Breast epithelium (tissue), 4 donors: ENCODE data around the gene PDE6B. TPM values are rescaled to one million over a fixed set of nuclear protein-coding genes. Genes with fewer than 3 reads are reported as not detected.

ENCODE experiments used
- DNase-seq, 2 donors: peaks; one replicate each; pipeline ENCODE4 v3.0.0-alpha.2; 2019; ENCODE audit warnings: low spot score in 2 of 2
- H3K27ac ChIP-seq, 2 donors: fragments of 200-600 bp; sonication (generic) in 1 of 2; one replicate each; pipeline ENCODE4 v1.5.1; 2016 to 2019; ENCODE audit warnings: mild to moderate bottlenecking in 1 of 2
- H3K27me3 ChIP-seq, 2 donors: fragments of 200-600 bp; sonication (generic) in 1 of 2; one replicate each; pipeline versions ENCODE4 v1.5.1 to v1.6.0; 2017 to 2019; ENCODE audit warnings: control low read depth in 1 of 2, mild to moderate bottlenecking in 1 of 2
- H3K36me3 ChIP-seq: fragments of 200-600 bp; one replicate; pipeline ENCODE4 v1.5.1; 2019
- H3K4me1 ChIP-seq, 2 donors: fragments of 200-600 bp; sonication (generic); one replicate each; pipeline ENCODE4 v1.5.1; 2016 to 2019; ENCODE audit warnings: control low read depth in 1 of 2
- H3K4me3 ChIP-seq, 3 donors: fragments of 200-600 bp; sonication (generic); 1 replicate in 2 of 3; 2 replicates in 1 of 3; pipeline ENCODE4 v1.5.1; 2016 to 2019; ENCODE audit warnings: mild to moderate bottlenecking in 3 of 3, moderate library complexity in 2 of 3
- H3K9me3 ChIP-seq, 2 donors: fragments of 200-600 bp; sonication (generic) in 1 of 2; one replicate each; pipeline ENCODE4 v1.5.1; 2016 to 2019; ENCODE audit warnings: control low read depth in 1 of 2
- CTCF ChIP-seq, 3 donors: fragments of 450-650 bp; IDR thresholded peaks; one replicate each; pipeline ENCODE4 v1.5.1; 2016 to 2017; ENCODE audit warnings: antibody characterized with exemption in 3 of 3, mild to moderate bottlenecking in 3 of 3, moderate library complexity in 3 of 3
- POLR2A ChIP-seq: fragments of 450-650 bp; IDR thresholded peaks from one replicate; pipeline ENCODE4 v1.6.1; 2016; ENCODE audit warnings: antibody characterized with exemption, mild to moderate bottlenecking, moderate library complexity
- POLR2AphosphoS5 ChIP-seq, 3 donors: sonication (generic); formaldehyde crosslinking; IDR thresholded peaks; one replicate each; pipeline ENCODE4 v1.6.1; 2017; ENCODE audit warnings: antibody characterized with exemption in 3 of 3
- intact Hi-C: fragments of 100-400 bp; cut with DNase I; formaldehyde crosslinking; loops from one replicate; pipeline ENCODE4 v1.15.1; 2023; ENCODE audit warnings: low total_unique reads
- total RNA-seq, 3 donors: library from RNA; depleted of rRNA; stranded (reverse); fragments of >200 nt; gene quantifications; one replicate each; pipeline ENCODE4 v1.1.0, GENCODE V29; 2016

The PDE6B gene
- total RNA-seq, 3 donors from 2014 or later: 2.7 to 10.2 (median 8.5) TPM

DNA sequence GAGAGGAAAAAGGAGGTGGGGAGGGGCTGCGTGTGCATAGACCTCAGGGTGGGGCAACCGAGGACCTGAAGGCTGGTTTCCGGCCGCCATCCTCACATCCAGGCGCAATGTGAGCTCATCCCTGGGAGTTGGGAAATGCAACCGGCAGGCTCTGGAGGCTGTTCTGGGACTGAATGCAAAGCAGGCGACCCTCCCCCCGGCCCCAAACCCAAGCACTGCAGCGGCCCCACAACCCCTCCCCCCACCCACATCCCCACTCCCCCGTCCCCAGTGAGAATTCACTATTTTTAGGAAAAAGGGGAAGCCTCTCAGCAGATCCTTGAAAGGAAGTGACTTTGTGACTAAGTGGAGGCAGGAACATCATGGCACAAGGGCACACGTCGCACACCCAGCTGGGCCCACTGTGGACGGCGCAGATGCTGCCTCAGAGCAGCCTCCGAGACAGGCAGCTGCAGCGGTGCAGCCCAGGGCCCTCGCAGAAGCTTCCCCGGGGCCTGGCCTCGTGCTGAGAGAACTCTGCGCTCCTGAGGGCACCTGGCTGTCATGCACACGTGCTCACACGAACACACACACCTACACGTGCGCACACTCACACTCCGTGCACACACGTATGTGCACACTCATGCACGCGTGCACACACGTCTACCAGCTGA is 1.3 kb upstream of the PDE6B start:
- Histone ChIP-seq H3K27ac (no peak overlapping the region), H3K9me3 (no peaks in the 10 kb centered on the region), H3K4me1 (no peaks in the 10 kb centered on the region), H3K36me3 (no peaks in the 10 kb centered on the region), H3K27me3 (peaks cover 0 to 34% of the 10 kb centered on the region in 2 donors), H3K4me3 (no peak overlapping the region)
- intact Hi-C loops: no loop called here
- no peak for TF ChIP-seq CTCF (IDR thresholded peaks at IDR 0.05)
- no peak for TF ChIP-seq POLR2A
- TF ChIP-seq POLR2AphosphoS5 (IDR thresholded peaks at IDR 0.05): no peak
- DNase-seq: no peak

GRCh38 chr4:625631-626161 is 323 bp downstream of the PDE6B start:
- DNase-seq: no peak
- Histone ChIP-seq H3K36me3 (no peaks in the 10 kb centered on the region), H3K9me3 (no peaks in the 10 kb centered on the region), H3K4me3 (no peak overlapping the region), H3K27me3 (peaks cover 0 to 29% of the 10 kb centered on the region in 2 donors), H3K27ac (no peak overlapping the region), H3K4me1 (no peaks in the 10 kb centered on the region)
- intact Hi-C loops: no loop called here
- TF ChIP-seq POLR2AphosphoS5 (IDR thresholded peaks at IDR 0.05): no peak
- TF ChIP-seq POLR2A: no peak
- TF ChIP-seq CTCF (IDR thresholded peaks at IDR 0.05): no peak

DNA sequence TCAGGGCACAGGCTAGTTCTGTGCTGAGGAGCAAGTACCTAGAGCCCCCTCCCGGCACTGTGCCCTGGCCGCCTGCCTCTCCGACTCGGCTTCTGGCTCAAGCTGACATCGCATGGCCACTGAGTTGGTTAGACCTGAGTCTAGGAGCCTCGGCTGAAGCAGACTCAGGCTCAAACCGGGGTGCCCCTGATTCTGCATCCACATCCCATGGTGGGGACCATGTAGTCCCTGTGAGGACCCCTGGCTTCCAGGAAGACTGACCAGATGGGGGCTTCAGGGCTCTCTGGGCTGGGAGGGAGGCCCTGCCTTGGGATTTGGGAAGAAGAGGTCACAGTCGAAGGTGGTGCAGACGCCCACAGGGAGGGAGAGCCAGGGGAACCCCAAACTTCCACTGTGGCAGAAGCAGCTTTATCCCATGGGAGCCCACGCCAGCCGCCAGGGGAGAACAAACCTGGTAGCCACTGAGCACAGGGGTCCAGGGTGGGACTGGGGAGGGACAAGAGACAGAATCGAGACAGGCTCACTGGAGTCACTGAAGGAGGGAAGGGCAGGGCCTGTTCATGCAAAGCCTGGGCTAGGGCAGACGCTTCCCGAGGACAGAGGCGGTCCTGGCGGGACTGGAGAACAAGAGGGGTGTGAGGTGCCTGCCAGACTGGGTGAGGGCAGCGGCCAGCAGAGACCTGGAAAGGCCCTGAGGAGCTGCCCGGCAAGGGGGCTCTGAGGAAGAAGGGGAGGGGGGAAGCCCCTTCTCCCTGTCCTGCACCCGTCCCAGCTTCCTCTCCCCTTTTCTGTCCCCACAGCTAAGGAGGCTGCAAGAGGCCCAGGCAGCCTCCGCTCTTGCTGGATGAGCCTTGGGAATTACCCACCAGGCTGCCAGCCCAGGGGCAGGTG is 1.1 kb downstream of the PDE6B start:
- Histone ChIP-seq H3K27ac (no peak overlapping the region), H3K4me1 (no peaks in the 10 kb centered on the region), H3K27me3 (peaks cover 0 to 26% of the 10 kb centered on the region in 2 donors), H3K9me3 (no peaks in the 10 kb centered on the region), H3K4me3 (no peak overlapping the region), H3K36me3 (no peaks in the 10 kb centered on the region)
- intact Hi-C loops: no loop called here
- peak in 1 of 2 donors; percentile 3 for DNase-seq
- no peak for TF ChIP-seq POLR2AphosphoS5 (IDR thresholded peaks at IDR 0.05)
- TF ChIP-seq POLR2A: no peak
- no peak for TF ChIP-seq CTCF (IDR thresholded peaks at IDR 0.05)

DNA sequence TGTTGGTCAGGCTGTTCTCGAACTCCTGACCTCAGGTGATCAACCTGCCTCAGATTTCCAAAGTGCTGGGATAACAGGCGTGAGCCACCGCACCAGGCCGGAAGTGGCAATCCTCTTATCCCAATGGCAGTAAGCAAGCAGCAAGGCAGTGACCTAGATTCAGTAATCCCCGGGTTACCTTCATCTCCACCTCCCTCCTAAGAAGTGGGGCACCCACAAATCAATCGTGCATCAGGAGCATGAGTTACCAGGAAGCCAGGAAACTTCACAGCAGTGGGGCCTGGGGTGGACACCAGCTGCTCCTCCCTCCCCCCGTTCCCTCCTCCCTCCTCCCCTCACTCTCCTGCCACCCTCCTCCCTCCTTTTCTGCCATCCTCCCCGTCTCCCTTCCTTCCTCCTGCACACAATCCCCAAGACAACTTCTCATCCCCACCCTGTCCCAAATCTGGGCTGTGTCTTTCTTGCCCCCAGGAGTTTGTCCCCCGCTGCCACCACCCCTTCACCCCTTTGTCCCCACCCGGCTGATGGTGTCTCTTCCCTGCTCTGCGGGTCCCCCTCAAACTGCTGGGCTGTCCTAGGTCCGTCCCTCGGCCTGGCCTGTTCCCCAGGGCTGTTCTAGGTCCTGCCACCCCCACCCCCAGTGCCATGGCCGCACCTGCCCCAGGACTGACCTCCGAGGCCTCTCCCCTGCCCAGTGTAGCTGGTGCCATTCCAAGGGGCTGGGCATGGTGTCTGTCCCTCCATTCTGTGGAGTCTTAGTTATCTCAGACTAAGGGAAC is 2.2 kb downstream of the PDE6B start:
- Histone ChIP-seq H3K36me3 (no peaks in the 10 kb centered on the region), H3K4me1 (no peaks in the 10 kb centered on the region), H3K27me3 (peaks cover 0 to 26% of the 10 kb centered on the region in 2 donors), H3K4me3 (no peak overlapping the region), H3K9me3 (no peaks in the 10 kb centered on the region), H3K27ac (no peak overlapping the region)
- intact Hi-C loops: no loop called here
- peak in 1 of 2 donors; percentile 27 for DNase-seq
- no peak for TF ChIP-seq CTCF (IDR thresholded peaks at IDR 0.05)
- no peak for TF ChIP-seq POLR2AphosphoS5 (IDR thresholded peaks at IDR 0.05)
- no peak for TF ChIP-seq POLR2A
